HG02642 (cell line): ENCODE measurements around the gene YPEL3.

Source experiments
- ATAC-seq: cut with Tn5 transposase; IDR thresholded peaks from one replicate; pipeline ENCODE4 v1.9.1; 2021; ENCODE audit warnings: mild to moderate bottlenecking; ENCODE audit not compliant: unreplicated experiment, poor library complexity

Gene YPEL3

GRCh38 chr16:30091474-30092372 lies 4.3 kb downstream of the YPEL3 start, which contains the start of gene TBX6:
TBX6 (minus strand) TSS chr16:30091924; CDS start chr16:30091193, 731 bp downstream.
- peak; percentile 70 for ATAC-seq

GRCh38 chr16:30090610-30091331 lies 5.2 kb downstream of the YPEL3 start:
- ATAC-seq, result no peak

- ATAC-seq, result no peak
Observed at GRCh38 chr16:30088832-30089624, 7.0 kb downstream of the YPEL3 start.

- ATAC-seq, result no peak
Observed at GRCh38 chr16:30088237-30088831, 7.7 kb downstream of the YPEL3 start.

GRCh38 chr16:30087181-30087898 lies 8.7 kb downstream of the YPEL3 start:
- ATAC-seq, result no peak

- no peak for ATAC-seq
Observed at GRCh38 chr16:30086291-30087140, 9.5 kb downstream of the YPEL3 start.

GRCh38 chr16:30085820-30086219 lies 10.2 kb downstream of the YPEL3 start:
- ATAC-seq, result no peak

- no peak for ATAC-seq
Observed at GRCh38 chr16:30085247-30085646, 10.8 kb downstream of the YPEL3 start.

- no peak for ATAC-seq
Observed at GRCh38 chr16:30084816-30085159, 11.2 kb downstream of the YPEL3 start.

GRCh38 chr16:30084096-30084815 lies 11.8 kb downstream of the YPEL3 start:
- ATAC-seq, result no peak

GRCh38 chr16:30083216-30084055 lies 12.6 kb downstream of the YPEL3 start:
- no peak for ATAC-seq

- no peak for ATAC-seq
Observed at GRCh38 chr16:30082545-30083090, 13.4 kb downstream of the YPEL3 start.

- ATAC-seq, result no peak
Observed at GRCh38 chr16:30079480-30079879, 16.5 kb downstream of the YPEL3 start.

GRCh38 chr16:30078744-30079143 lies 17.3 kb downstream of the YPEL3 start:
- ATAC-seq, result no peak

- ATAC-seq, result no peak
Observed at GRCh38 chr16:30077656-30078055, 18.4 kb downstream of the YPEL3 start.

- peak; percentile 34 for ATAC-seq
Observed at GRCh38 chr16:30076276-30076791, 19.7 kb downstream of the YPEL3 start.
